CD14-positive monocyte (primary cell): ENCODE results near the gene TPRN. TPM values are rescaled to one million over a fixed set of nuclear protein-coding genes. Genes with fewer than 3 reads are reported as not detected.

Experiments
- DNase-seq, 3 donors: peaks; one replicate each; pipeline ENCODE4 v3.0.0-alpha.2; 2011 to 2022
- H2AFZ ChIP-seq: 2 replicates; pipeline ENCODE4 v1.6.0; 2012; ENCODE audit warnings: mild to moderate bottlenecking, low read depth, low read length, inconsistent platforms; ENCODE audit not compliant: insufficient read depth, poor library complexity, severe bottlenecking
- H3K27ac ChIP-seq, 2 donors: 1 replicate in 1 of 2; 2 replicates in 1 of 2; pipeline ENCODE4 v1.5.1; 2012 to 2013; ENCODE audit warnings: low read length in 2 of 2, control low read depth in 1 of 2, inconsistent platforms in 1 of 2, low read depth in 1 of 2, mild to moderate bottlenecking in 1 of 2
- H3K27me3 ChIP-seq, 2 donors: one replicate each; pipeline versions ENCODE4 v1.6.0 to v1.6.1; 2011 to 2013; ENCODE audit warnings: low read length in 2 of 2; ENCODE audit not compliant: control insufficient read depth in 2 of 2, insufficient read depth in 2 of 2
- H3K36me3 ChIP-seq, 2 donors: replicated peaks in 1 of 2; 1 replicate in 1 of 2; 2 replicates in 1 of 2; pipeline versions ENCODE4 v1.5.1 to v1.6.1; 2012 to 2013; ENCODE audit warnings: low read length in 2 of 2, control low read depth in 1 of 2, inconsistent platforms in 1 of 2, mild to moderate bottlenecking in 1 of 2; ENCODE audit not compliant: insufficient read depth in 2 of 2, control insufficient read depth in 1 of 2
- H3K4me1 ChIP-seq, 2 donors: 1 replicate in 1 of 2; 2 replicates in 1 of 2; pipeline versions ENCODE4 v1.5.1 to v1.6.1; 2012 to 2013; ENCODE audit warnings: low read length in 2 of 2, control low read depth in 1 of 2, inconsistent platforms in 1 of 2, mild to moderate bottlenecking in 1 of 2, moderate library complexity in 1 of 2; ENCODE audit not compliant: insufficient read depth in 2 of 2, control insufficient read depth in 1 of 2
- H3K4me2 ChIP-seq: replicated peaks from 2 replicates; pipeline ENCODE3; 2012; ENCODE audit warnings: low read length, moderate library complexity, mild to moderate bottlenecking; ENCODE audit not compliant: poor library complexity, severe bottlenecking; ENCODE audit errors: extremely low read depth
- H3K4me3 ChIP-seq, 3 experiments: fragments of 200-600 bp in 1 of 3; sonication (generic) in 1 of 3; replicated peaks in 1 of 3; 1 replicate in 2 of 3; 2 replicates in 1 of 3; pipeline ENCODE4 v1.5.1; 2011 to 2013; ENCODE audit warnings: low read length in 3 of 3, mild to moderate bottlenecking in 3 of 3, control low read depth in 2 of 3, low read depth in 2 of 3, inconsistent platforms in 1 of 3, moderate library complexity in 1 of 3
- H3K79me2 ChIP-seq: 2 replicates; pipeline ENCODE4 v1.6.0; 2012; ENCODE audit warnings: mild to moderate bottlenecking, control low read depth, inconsistent platforms, low read length, moderate library complexity; ENCODE audit not compliant: insufficient read depth
- H3K9ac ChIP-seq: 2 replicates; pipeline ENCODE4 v1.6.0; 2017; ENCODE audit warnings: low read length, mild to moderate bottlenecking; ENCODE audit not compliant: insufficient read depth, poor library complexity, severe bottlenecking
- H3K9me3 ChIP-seq, 2 donors: replicated peaks in 1 of 2; 1 replicate in 1 of 2; 2 replicates in 1 of 2; pipeline versions ENCODE4 v1.5.1 to v1.6.1; 2012 to 2013; ENCODE audit warnings: low read length in 2 of 2, control low read depth in 1 of 2; ENCODE audit not compliant: control insufficient read depth in 1 of 2, insufficient read depth in 1 of 2
- H4K20me1 ChIP-seq: 2 replicates; pipeline ENCODE4 v1.6.0; 2012; ENCODE audit warnings: mild to moderate bottlenecking, low read length, control low read depth, moderate library complexity; ENCODE audit not compliant: insufficient read depth
- H3K27ac Mint-ChIP-seq, 7 donors: one replicate each; pipeline ENCODE4 v1.8.0; 2020; ENCODE audit warnings: mild to moderate bottlenecking in 7 of 7, mixed read lengths in 7 of 7, moderate library complexity in 6 of 7, inconsistent platforms in 2 of 7
- H3K27me3 Mint-ChIP-seq, 3 donors: one replicate each; pipeline ENCODE4 v1.8.0; 2021 to 2022; ENCODE audit warnings: low read depth in 3 of 3, mild to moderate bottlenecking in 3 of 3, mixed read lengths in 3 of 3, moderate library complexity in 3 of 3, inconsistent platforms in 1 of 3
- H3K36me3 Mint-ChIP-seq, 2 donors: one replicate each; pipeline ENCODE4 v1.8.0; 2020; ENCODE audit warnings: mixed read lengths in 2 of 2, inconsistent platforms in 1 of 2, mild to moderate bottlenecking in 1 of 2
- H3K4me1 Mint-ChIP-seq: one replicate; pipeline ENCODE4 v1.8.0; 2020; ENCODE audit warnings: mild to moderate bottlenecking, mixed read lengths
- H3K4me3 Mint-ChIP-seq, 2 donors: one replicate each; pipeline ENCODE4 v1.8.0; 2020; ENCODE audit warnings: mild to moderate bottlenecking in 2 of 2, mixed read lengths in 2 of 2, moderate library complexity in 1 of 2
- H3K9me3 Mint-ChIP-seq, 7 donors: one replicate each; pipeline ENCODE4 v1.8.0; 2020 to 2022; ENCODE audit warnings: mixed read lengths in 7 of 7, mild to moderate bottlenecking in 6 of 7, moderate library complexity in 6 of 7, inconsistent platforms in 2 of 7
- CTCF ChIP-seq: fragments of 200-600 bp; IDR thresholded peaks from one replicate; pipeline ENCODE4 v1.8.0; 2022; ENCODE audit warnings: antibody characterized with exemption, mild to moderate bottlenecking
- WGBS: methylation state at CpG from one replicate; pipeline ENCODE4 v1.1.5; 2013; ENCODE audit warnings: missing lambda C conversion rate; ENCODE audit not compliant: insufficient coverage; 5-methylcytosine and 5-hydroxymethylcytosine counted together
- intact Hi-C, 2 donors: fragments of 100-400 bp; cut with micrococcal nuclease; formaldehyde crosslinking; loops; one replicate each; pipeline versions ENCODE4 v1.15.0 to v1.15.1; 2023
- polyA plus RNA-seq, 3 donors: library from polyadenylated mRNA; depleted of rRNA in 1 of 3; unstranded in 2 of 3; stranded (reverse) in 1 of 3; fragments of 300-500 nt in 2 of 3; fragments of >200 nt in 1 of 3; fragmentation: Illumina TruSeq in 2 of 3; gene quantifications; 1 replicate in 2 of 3; 2 replicates in 1 of 3; pipeline ENCODE4 v1.2.3, GENCODE V29; 2012 to 2021

The TPRN gene
- polyA plus RNA-seq, 3 donors = 0.30 to 4.6 (median 0.46) TPM

- Histone ChIP-seq H3K4me2 (no peak overlapping the region), H3K79me2 (peaks cover 35% of the 10 kb centered on the region), H3K4me1 (peaks cover 24 to 30% of the 10 kb centered on the region in 2 donors), H3K27ac (no peak overlapping the region), H3K9ac (no peak overlapping the region), H3K36me3 (peaks cover 22 to 23% of the 10 kb centered on the region in 2 donors), H3K9me3 (no peaks in the 10 kb centered on the region), H3K27me3 (no peaks in the 10 kb centered on the region), H2AFZ (no peak overlapping the region), H4K20me1 (peaks cover 31% of the 10 kb centered on the region), H3K4me3 (no peak overlapping the region)
- no peak for DNase-seq
- WGBS = 95% methylated on average over 16 of the region's 22 CpGs
- Mint-ChIP-seq H3K4me1 (peaks cover 26% of the 10 kb centered on the region), H3K9me3 (peaks cover 0 to 2% (median 0%) of the 10 kb centered on the region in 7 donors), H3K36me3 (peaks cover 6 to 36% of the 10 kb centered on the region in 2 donors), H3K4me3 (no peak overlapping the region), H3K27me3 (no peaks in the 10 kb centered on the region), H3K27ac (no peak overlapping the region)
- TF ChIP-seq CTCF = no peak
- intact Hi-C loops = no loop called here
Observed at GRCh38 chr9:137191691-137192447, 8.7 kb downstream of the TPRN start.

GRCh38 chr9:137191245-137191644 lies 9.3 kb downstream of the TPRN start:
- Histone ChIP-seq H3K4me3 (no peak overlapping the region), H3K79me2 (peaks cover 41% of the 10 kb centered on the region), H3K4me1 (peaks cover 28 to 36% of the 10 kb centered on the region in 2 donors), H3K27ac (peak overlapping the region in 1 of 2 donors; percentile 96), H3K27me3 (no peaks in the 10 kb centered on the region), H3K9me3 (no peaks in the 10 kb centered on the region), H4K20me1 (peaks cover 31% of the 10 kb centered on the region), H3K36me3 (peaks cover 25 to 28% of the 10 kb centered on the region in 2 donors), H3K4me2 (no peak overlapping the region), H3K9ac (no peak overlapping the region), H2AFZ (no peak overlapping the region)
- peaks cover 30% of the 10 kb centered on the region for H3K4me1 Mint-ChIP-seq
- no peak overlapping the region for H3K4me3 Mint-ChIP-seq
- no peak for TF ChIP-seq CTCF
- 83% methylated on average over 3 of the region's 3 CpGs for WGBS
- DNase-seq = no peak
- peaks cover 0 to 2% (median 0%) of the 10 kb centered on the region in 7 donors for H3K9me3 Mint-ChIP-seq
- peak overlapping the region in 2 of 7 donors; percentile 18 to 26 for H3K27ac Mint-ChIP-seq
- intact Hi-C loops = no loop called here
- peaks cover 7 to 38% of the 10 kb centered on the region in 2 donors for H3K36me3 Mint-ChIP-seq
- no peaks in the 10 kb centered on the region for H3K27me3 Mint-ChIP-seq
